Fibroblast of upper back skin (primary cell): Measurements from ENCODE around the gene CREBRF.
"Not testable (repeated sequence)": the region's sequence is repeated elsewhere in the genome, so short reads cannot be mapped to it uniquely, and the experiment has no call there.

Experiments
- DNase-seq: peaks from one replicate; pipeline ENCODE4 v3.0.0-alpha.2; 2013

Gene CREBRF, protein sequence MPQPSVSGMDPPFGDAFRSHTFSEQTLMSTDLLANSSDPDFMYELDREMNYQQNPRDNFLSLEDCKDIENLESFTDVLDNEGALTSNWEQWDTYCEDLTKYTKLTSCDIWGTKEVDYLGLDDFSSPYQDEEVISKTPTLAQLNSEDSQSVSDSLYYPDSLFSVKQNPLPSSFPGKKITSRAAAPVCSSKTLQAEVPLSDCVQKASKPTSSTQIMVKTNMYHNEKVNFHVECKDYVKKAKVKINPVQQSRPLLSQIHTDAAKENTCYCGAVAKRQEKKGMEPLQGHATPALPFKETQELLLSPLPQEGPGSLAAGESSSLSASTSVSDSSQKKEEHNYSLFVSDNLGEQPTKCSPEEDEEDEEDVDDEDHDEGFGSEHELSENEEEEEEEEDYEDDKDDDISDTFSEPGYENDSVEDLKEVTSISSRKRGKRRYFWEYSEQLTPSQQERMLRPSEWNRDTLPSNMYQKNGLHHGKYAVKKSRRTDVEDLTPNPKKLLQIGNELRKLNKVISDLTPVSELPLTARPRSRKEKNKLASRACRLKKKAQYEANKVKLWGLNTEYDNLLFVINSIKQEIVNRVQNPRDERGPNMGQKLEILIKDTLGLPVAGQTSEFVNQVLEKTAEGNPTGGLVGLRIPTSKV

DNA sequence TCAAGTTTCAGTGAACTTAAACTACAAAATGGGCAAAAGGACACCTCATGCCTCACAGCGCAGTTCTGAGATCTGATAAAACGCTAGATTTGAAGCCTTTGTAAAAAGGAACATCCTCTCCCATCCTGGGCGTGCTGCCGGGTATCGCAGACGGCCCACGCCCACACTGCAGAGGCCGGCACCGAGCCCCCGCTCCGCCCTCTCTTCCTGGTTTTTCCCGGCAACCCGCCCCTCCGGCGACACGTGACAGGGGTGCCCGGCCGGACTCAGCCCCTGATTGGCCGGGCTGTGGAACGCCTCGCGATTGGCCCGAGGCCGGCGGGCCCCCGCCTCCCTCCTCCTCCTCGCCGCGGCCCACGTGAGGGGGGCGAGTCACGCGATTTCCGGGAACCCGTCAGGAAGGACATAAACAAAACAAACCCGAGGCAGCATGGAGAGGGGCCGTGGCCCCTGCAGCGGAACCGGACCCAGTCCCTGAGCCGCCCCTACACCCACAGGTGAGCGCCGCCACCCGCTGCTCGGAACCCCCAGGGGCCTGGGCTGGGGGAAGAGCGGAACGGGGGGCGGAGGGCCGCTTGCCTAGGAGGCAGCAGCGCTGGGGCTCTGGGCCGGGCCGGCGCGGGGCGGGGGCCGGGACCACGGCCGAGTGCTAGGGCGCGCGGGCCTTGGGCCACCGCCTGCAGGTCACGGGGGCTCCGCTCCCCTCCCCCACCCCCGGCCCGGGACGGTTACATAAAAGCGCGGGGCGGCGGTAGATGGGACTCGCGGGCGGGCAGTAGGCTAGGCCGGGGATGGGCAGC is at the start of gene CREBRF:
TSS of gene CREBRF (plus strand) at position 370 of the 800 bp plus-strand sequence. CDS start 24,424 bp downstream, outside the sequence.
- DNase-seq, result peak; percentile 96

GRCh38 chr5:173010021-173010420 is 46.1 kb upstream of the CREBRF start:
- peak; percentile 36 for DNase-seq

DNA sequence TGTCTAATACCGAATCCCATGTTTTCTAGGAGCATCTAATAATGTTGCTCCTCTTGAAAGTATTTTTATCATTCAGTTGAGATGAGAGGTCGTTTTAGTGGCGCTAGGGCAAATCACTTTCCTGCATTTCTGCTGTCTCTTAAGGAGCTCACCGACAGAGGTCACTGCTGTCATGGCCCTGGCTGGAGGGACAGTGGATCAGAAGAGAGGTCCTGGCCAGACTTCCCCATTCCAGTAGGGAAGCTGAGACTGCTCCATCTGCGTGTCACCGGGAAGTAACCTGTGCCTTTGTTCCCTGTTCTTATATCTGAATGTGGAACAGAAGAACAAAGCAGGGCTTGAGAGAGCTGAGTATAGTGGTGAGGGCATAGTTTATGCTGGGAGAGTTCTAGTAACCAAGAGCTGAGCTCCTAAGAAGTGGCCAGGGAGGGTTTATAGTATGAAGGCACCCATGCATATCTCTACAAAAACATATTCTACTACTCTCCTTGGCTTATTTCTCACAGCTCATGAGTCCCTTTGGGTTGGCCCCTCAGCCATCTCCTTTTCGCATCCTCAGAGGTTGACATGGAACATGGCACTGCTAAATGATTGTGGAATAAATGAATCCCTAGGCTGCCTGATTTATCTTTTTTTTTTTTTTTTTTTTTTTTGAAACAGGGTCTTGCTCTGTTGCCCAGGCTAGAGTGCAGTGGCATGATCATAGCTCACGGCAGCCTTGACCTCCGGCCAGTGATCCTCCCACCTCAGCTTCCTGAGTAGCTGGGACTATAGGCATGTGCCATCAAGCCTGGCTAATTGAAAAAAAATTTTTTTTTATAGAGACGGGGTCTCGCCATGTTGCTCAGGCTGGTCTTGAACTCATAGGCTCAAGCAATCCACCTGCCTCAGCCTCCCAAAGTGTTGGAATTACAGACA is 45.3 kb upstream of the CREBRF start:
- DNase-seq, result peak; percentile 12

DNA sequence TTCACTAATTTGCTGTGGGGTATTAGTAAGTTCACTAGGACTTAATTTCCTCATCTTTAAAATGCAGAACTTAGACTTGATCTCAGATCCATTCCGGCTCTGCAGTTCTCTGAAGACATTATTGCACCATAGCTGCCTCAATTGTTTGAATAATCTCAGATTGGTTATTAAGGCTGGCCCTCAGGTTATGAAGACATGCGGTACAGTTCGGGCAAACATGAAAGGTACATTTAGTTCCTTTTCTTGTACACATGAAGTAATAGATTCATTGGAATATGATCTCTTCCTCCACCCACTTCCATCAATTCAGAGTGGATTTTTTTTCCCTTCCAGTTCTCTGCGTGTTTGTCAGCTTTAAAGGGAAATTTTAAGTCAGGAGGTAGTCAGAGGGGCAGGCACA is 44.6 kb upstream of the CREBRF start:
- no peak for DNase-seq

GRCh38 chr5:173012882-173013281 is 43.3 kb upstream of the CREBRF start:
- no peak for DNase-seq

DNA sequence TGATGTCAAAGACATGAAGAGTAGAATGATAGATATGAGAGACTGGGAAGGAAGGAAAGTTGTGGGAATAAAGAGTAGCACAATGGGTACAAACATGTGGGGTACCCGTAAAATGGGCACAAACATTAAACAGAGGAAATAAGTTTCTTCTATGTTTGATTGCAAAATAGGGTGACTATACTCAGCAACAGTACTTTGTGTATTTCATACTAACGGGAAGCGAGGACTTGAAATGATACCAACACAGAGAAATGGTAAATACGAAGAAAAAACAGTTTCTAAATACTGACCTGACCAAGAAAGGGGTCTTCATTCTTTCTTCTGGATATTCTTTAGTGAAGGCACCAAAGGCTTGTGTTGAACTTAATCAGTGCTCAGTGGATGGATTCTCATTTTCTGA is 41.5 kb upstream of the CREBRF start:
- DNase-seq, result no peak

DNA sequence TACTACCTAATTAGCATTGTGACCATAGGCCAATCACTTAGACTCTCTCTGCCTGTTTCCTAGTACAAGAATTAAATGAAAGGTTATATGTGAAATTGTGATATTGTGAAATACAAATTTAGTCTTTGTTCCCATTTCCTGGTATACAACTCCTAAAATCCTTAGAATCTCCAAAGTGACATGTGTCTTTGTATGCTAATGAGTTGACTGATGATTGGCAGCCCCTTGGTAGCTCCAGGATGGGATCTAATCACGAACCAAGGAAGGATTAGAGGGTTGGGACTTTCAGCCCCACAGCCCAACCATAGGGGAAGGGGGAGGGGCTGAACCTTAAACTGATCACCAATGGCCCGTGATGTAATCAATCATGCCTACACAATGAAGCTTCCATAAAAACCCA is 41.0 kb upstream of the CREBRF start:
- no peak for DNase-seq

- no peak for DNase-seq
These were observed 40.3 kb upstream of the CREBRF start for GRCh38 chr5:173015598-173016455.

- DNase-seq, result peak; percentile 36
These were observed 39.5 kb upstream of the CREBRF start for GRCh38 chr5:173016598-173017046.

- DNase-seq, result not testable (repeated sequence)
These were observed 39.1 kb upstream of the CREBRF start for GRCh38 chr5:173017087-173017486.

- no peak for DNase-seq
These were observed 37.8 kb upstream of the CREBRF start for GRCh38 chr5:173018358-173018757.

DNA sequence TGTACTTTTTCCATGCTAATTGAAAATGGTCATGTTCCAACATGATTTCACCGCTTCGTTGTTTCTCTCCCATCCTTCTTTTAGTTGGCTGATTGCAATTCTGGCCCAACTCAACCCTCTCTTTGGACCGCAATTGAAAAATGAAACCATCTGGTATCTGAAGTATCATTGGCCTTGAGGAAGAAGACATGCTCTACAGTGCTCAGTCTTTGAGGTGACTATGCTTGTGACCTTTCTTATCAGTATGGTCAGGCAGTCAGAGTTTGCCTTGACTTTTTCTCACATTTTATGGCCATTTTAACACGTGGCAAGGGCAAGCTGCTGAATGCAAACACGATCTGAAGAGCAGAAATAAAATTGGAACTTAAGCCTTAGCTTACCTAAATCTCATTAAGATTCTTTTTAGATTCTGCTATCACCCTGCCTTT is 36.0 kb upstream of the CREBRF start:
- DNase-seq, result no peak

- no peak for DNase-seq
These were observed 35.5 kb upstream of the CREBRF start for GRCh38 chr5:173020643-173021042.

DNA sequence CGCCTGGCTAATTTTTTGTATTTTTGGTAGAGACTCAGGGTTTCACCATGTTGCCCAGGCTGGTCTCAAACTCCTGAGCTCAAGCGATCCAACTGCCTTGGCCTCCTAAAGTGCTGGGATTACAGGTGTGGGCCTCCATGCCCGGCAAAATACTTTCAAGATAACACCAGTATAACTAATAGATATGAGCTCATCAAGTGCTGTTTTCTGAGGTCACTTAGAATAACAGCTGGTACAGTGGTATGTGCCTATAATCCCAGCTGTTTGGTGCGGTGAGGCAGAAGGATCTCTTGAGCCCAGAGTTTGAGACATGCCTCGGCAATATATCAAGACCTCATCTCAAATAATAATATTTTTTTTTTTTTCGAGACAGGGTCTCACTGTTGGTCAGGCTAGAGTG is 30.5 kb upstream of the CREBRF start:
- DNase-seq, result peak; percentile 9

DNA sequence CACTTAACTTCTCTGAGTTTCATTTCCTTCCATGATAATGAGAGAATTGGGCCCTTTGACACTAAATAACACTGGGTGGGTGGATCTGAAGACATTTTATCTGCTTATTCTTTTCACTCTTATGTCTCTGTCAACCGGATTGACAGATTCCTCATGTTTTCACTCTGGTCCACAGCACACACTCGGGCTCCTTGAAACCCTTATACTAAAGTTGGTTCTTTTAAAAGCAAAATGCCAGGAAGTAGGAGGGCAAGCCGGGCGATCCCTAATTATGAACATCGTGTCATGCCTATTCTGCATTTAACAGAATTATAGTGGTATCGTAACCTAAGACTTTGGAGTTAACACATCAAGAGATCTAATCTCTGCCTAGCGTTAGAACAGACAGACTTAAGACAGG is 28.2 kb upstream of the CREBRF start:
- DNase-seq, result no peak

DNA sequence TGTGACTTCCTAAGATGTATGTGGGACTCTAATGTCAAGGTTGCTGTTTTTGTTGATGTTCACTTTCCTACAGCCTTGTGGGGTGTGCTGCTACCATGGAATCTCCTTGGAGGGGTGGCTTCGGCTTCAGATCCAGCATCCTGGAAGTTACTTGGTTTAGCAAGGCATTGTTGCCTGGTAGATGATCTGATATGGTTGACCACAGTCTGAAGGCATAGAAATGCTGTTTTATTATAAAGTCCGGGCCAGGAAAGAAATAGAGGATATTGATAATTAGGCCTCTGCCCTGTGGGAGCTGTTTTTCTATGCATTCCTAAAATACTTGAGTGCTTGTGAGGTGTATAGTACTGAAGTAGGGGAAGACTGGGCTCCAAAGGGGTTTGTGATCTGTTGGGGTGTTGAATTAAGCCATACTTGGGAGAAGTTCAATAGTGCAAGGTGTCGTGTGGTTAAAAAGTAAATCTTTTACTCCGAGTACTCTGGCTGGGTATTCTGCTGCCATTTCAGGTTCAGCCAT is 27.3 kb upstream of the CREBRF start:
- DNase-seq, result no peak

GRCh38 chr5:173029499-173029921 is 26.6 kb upstream of the CREBRF start:
- no peak for DNase-seq

- not testable (repeated sequence) for DNase-seq
These were observed 24.1 kb upstream of the CREBRF start for GRCh38 chr5:173032096-173032495.

DNA sequence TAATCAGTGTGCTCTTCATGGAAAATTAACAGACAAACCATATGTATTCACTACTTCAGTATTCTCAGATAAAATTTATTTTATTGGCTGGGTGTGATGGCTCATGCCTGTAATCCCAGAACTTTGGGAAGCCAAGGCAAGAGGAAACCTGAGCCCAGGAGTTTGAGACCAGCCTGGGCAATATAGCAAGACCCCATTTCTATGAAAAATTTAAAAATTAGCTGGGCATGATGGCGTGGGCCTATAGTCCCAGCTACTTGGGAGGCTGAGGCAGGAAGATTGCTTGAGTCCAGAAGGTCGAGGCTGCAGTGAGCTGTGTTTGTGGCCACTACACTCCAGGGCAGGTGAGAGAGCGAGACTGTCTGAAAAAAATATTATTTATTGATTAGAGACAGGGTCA is 23.4 kb upstream of the CREBRF start:
- no peak for DNase-seq

GRCh38 chr5:173033923-173034322 is 22.2 kb upstream of the CREBRF start:
- DNase-seq, result no peak
